ENCODE results near the gene RASA4B.
"Not testable (repeated sequence)": the region's sequence is repeated elsewhere in the genome, so short reads cannot be mapped to it uniquely, and the experiment has no call there.

Gene RASA4B

GRCh38 chr7:102511860-102512522, 5.6 kb downstream of the RASA4B start:
- not testable (repeated sequence) for DNase-seq (ENCODE audit: low read depth)

- DNase-seq (ENCODE audit: low read depth): not testable (repeated sequence)
Measured at GRCh38 chr7:102510575-102510974, 7.0 kb downstream of the RASA4B start.

- DNase-seq (ENCODE audit: low read depth): not testable (repeated sequence)
Measured at GRCh38 chr7:102507410-102508088, 10.0 kb downstream of the RASA4B start.

- DNase-seq (ENCODE audit: low read depth): not testable (repeated sequence)
Measured at GRCh38 chr7:102505298-102506185, 12.0 kb downstream of the RASA4B start.

- DNase-seq (ENCODE audit: low read depth): not testable (repeated sequence)
Measured at GRCh38 chr7:102503141-102503540, 14.4 kb downstream of the RASA4B start.

- DNase-seq (ENCODE audit: low read depth): not testable (repeated sequence)
Measured at GRCh38 chr7:102498321-102498720, 19.3 kb downstream of the RASA4B start.

- not testable (repeated sequence) for DNase-seq (ENCODE audit: low read depth)
Measured at GRCh38 chr7:102497308-102497707, 20.3 kb downstream of the RASA4B start.

- DNase-seq (ENCODE audit: low read depth): not testable (repeated sequence)
Measured at GRCh38 chr7:102496861-102497260, 20.7 kb downstream of the RASA4B start.

- not testable (repeated sequence) for DNase-seq (ENCODE audit: low read depth)
Measured at GRCh38 chr7:102494473-102495149, 23.0 kb downstream of the RASA4B start.

- DNase-seq (ENCODE audit: low read depth): not testable (repeated sequence)
Measured at GRCh38 chr7:102494026-102494425, 23.6 kb downstream of the RASA4B start.

- DNase-seq (ENCODE audit: low read depth): not testable (repeated sequence)
Measured at GRCh38 chr7:102493220-102493935, 24.2 kb downstream of the RASA4B start.

- not testable (repeated sequence) for DNase-seq (ENCODE audit: low read depth)
Measured at GRCh38 chr7:102490529-102491075, 27.0 kb downstream of the RASA4B start.

GRCh38 chr7:102484317-102484716, 33.3 kb downstream of the RASA4B start:
- not testable (repeated sequence) for DNase-seq (ENCODE audit: low read depth)

- not testable (repeated sequence) for DNase-seq (ENCODE audit: low read depth)
Measured at GRCh38 chr7:102481962-102482361, 35.6 kb downstream of the RASA4B start.

GRCh38 chr7:102479982-102480637, 37.5 kb downstream of the RASA4B start:
- DNase-seq (ENCODE audit: low read depth): not testable (repeated sequence)

- not testable (repeated sequence) for DNase-seq (ENCODE audit: low read depth)
Measured at GRCh38 chr7:102479209-102479584, 38.4 kb downstream of the RASA4B start.

GRCh38 chr7:102478314-102479208, 39.0 kb downstream of the RASA4B start, which contains the start of gene POLR2J:
TSS of gene POLR2J (minus strand) at chr7:102478922. CDS start at chr7:102478860, 62 bp downstream.
- peak; percentile 34 for DNase-seq (ENCODE audit: low read depth)

- DNase-seq (ENCODE audit: low read depth): not testable (repeated sequence)
Measured at GRCh38 chr7:102474736-102475435, 42.7 kb downstream of the RASA4B start.
